CD4-positive, alpha-beta T cell (primary cell): ENCODE results near the gene BDKRB2. TPM values are rescaled to one million over a fixed set of nuclear protein-coding genes. Genes with fewer than 3 reads are reported as not detected.

Experiments used
- ATAC-seq: fragments of 200-7000 bp; cut with Tn5 transposase; one replicate; pipeline ENCODE4 v1.10.0; 2022; ENCODE audit warnings: mild to moderate bottlenecking; ENCODE audit not compliant: poor library complexity
- CTCF ChIA-PET: fragments of 350-600 bp; sonication (Branson Sonifier 250); formaldehyde crosslinking; loops from one replicate; lab custom pipeline; 2021; ENCODE audit warnings: antibody characterized with exemption, inconsistent platforms; lab: Charles Lee
- POLR2A ChIA-PET: fragments of 350-600 bp; sonication (Branson Sonifier 250); formaldehyde crosslinking; loops from one replicate; lab custom pipeline; 2021; ENCODE audit warnings: antibody characterized with exemption, inconsistent platforms; lab: Charles Lee
- DNase-seq, 14 experiments: peaks; one replicate each; pipeline ENCODE4 v3.0.0-alpha.2; 2013 to 2020; ENCODE audit warnings: mixed read lengths in 2 of 14
- H3K27ac ChIP-seq, 2 donors: one replicate each; pipeline versions ENCODE4 v1.5.1 to v1.7.0; 2013; ENCODE audit warnings: low read length in 2 of 2, low read depth in 1 of 2, mild to moderate bottlenecking in 1 of 2
- H3K27me3 ChIP-seq, 2 experiments: 1 replicate in 1 of 2; 2 replicates in 1 of 2; pipeline versions ENCODE4 v1.6.1 to v1.7.0; 2013; ENCODE audit warnings: low read length in 2 of 2, control low read depth in 1 of 2, mild to moderate bottlenecking in 1 of 2, moderate library complexity in 1 of 2; ENCODE audit not compliant: insufficient read depth in 2 of 2, control insufficient read depth in 1 of 2
- H3K36me3 ChIP-seq: one replicate; pipeline ENCODE4 v1.6.1; 2013; ENCODE audit warnings: low read length, control low read depth; ENCODE audit not compliant: insufficient read depth
- H3K4me1 ChIP-seq: one replicate; pipeline ENCODE4 v1.6.1; 2013; ENCODE audit warnings: low read length, control low read depth; ENCODE audit not compliant: insufficient read depth
- H3K4me3 ChIP-seq: one replicate; pipeline ENCODE4 v1.5.1; 2013; ENCODE audit warnings: mild to moderate bottlenecking, low read length, moderate library complexity
- H3K9me3 ChIP-seq, 2 experiments: 1 replicate in 1 of 2; 2 replicates in 1 of 2; pipeline versions ENCODE4 v1.6.1 to v1.7.0; 2013; ENCODE audit warnings: low read length in 2 of 2, mild to moderate bottlenecking in 2 of 2, control low read depth in 1 of 2, moderate library complexity in 1 of 2; ENCODE audit not compliant: control insufficient read depth in 1 of 2, insufficient read depth in 1 of 2
- H3K27ac Mint-ChIP-seq: one replicate; pipeline ENCODE4 v1.8.0; 2020; ENCODE audit warnings: mixed read lengths
- H3K27me3 Mint-ChIP-seq: one replicate; pipeline ENCODE4 v1.8.0; 2021; ENCODE audit warnings: mixed read lengths
- H3K36me3 Mint-ChIP-seq: one replicate; pipeline ENCODE4 v1.8.0; 2021; ENCODE audit warnings: low read depth, mixed read lengths
- H3K4me1 Mint-ChIP-seq: one replicate; pipeline ENCODE4 v1.8.0; 2021; ENCODE audit warnings: low read depth, mixed read lengths
- H3K4me3 Mint-ChIP-seq: one replicate; pipeline ENCODE4 v1.8.0; 2020; ENCODE audit warnings: mild to moderate bottlenecking, mixed read lengths
- H3K9me3 Mint-ChIP-seq: one replicate; pipeline ENCODE4 v1.8.0; 2020; ENCODE audit warnings: mixed read lengths
- CTCF ChIP-seq: fragments of 200-600 bp; IDR thresholded peaks from one replicate; pipeline ENCODE4 v1.8.0; 2022; ENCODE audit warnings: antibody characterized with exemption, mild to moderate bottlenecking
- intact Hi-C, 2 experiments: fragments of 100-400 bp; cut with DNase I in 1 of 2; cut with micrococcal nuclease in 1 of 2; formaldehyde crosslinking; loops; one replicate each; pipeline versions ENCODE4 v1.15.1 to v1.9.0; 2023 to 2025; cut with DNase I, micrococcal nuclease
- total RNA-seq, 174 experiments: library from RNA in 2 of 174; stranded (reverse) in 2 of 174; gene quantifications; one replicate each; pipeline ENCODE4 v1.2.3 and lab custom pipeline; 2021 to 2026

Gene BDKRB2
- total RNA-seq, 2 experiments from 2014 or later, result not detected

DNA sequence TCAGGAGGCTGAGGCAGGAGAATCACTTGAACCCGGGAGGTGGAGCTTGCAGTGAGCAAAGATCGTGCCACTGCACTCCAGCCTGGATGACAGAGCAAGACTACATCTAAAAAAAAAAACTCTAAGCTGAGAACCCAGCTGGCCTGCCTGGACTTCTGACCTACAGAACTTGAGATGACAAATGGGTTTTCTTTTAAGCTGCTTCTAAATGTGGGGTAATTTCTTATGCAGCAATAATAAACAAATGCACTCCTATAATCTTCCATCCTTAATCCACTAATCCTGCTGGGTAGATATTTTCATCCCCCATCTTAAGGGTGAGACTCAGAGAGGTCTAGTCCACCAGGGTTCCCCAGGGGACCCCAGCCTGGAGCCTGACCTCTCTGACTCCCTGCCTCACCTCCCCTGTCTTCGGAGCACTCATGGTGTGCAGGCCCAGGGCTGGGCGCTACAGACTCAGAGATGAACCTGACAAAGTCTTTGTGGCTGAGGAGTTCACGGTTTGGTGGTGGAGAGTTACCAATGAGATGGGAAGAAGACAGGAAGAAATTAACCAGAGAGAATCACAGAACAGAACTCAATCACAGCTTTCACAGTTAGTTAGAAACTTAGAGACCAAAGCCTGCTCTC, 39.7 kb upstream of the BDKRB2 start:
- CTCF ChIA-PET, result no interaction called here
- no peak for DNase-seq

DNA sequence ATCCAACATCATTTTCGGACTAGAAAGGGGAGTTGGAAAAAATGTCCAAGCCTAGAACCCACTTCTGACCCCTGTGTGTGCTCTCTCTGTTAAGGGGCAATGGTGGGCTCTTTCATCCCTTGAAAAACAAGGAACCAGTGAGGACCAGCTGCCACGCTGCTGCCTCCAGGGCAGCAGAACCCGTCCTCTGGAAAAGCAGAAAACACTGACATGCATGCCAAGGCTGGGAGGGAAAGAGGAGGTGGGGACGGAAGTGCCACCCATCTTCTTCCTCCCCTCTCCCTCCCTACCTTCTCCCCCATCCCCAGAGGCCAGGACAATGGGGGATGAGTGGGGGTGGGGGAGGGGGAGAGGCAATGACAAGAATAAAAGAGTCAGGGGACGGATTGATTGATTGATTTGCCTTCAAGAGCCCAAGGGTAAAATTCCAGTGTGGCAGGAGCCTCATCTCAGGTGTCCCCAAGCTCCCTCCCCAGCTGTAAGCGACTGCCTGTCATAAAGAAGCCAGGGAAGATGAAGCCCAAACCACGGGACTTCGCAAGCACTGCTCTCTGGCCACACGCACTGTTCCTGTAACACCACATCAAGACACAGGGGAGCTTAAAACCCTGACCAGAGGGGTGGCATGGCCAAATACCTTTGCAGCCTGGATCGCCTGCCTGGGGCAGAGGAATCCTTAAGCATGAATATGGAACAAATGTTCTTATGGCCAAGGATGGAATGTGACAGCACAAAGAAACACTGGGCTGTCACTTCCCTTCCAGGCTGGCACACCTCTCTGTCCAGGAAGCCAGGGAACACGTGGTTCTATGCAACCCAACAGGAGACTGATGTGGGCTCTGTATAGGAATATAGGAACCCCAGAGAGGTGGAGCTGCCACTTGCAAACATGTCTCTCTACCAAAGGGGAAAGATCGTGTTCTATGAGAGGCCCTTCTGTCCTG, 38.9 kb upstream of the BDKRB2 start:
- H3K27me3 Mint-ChIP-seq, result peaks cover 4% of the 10 kb centered on the region
- no peak overlapping the region for H3K4me3 Mint-ChIP-seq
- H3K9me3 Mint-ChIP-seq, result no peaks in the 10 kb centered on the region
- H3K36me3 Mint-ChIP-seq, result no peaks in the 10 kb centered on the region
- Histone ChIP-seq H3K4me3 (no peak overlapping the region), H3K36me3 (no peaks in the 10 kb centered on the region), H3K27me3 (no peaks in the 10 kb centered on the region), H3K27ac (no peak overlapping the region), H3K4me1 (no peaks in the 10 kb centered on the region), H3K9me3 (no peaks in the 10 kb centered on the region)
- no peak for DNase-seq
- TF ChIP-seq CTCF, result no peak
- no peaks in the 10 kb centered on the region for H3K4me1 Mint-ChIP-seq
- no peak overlapping the region for H3K27ac Mint-ChIP-seq
- intact Hi-C loops, result no loop called here
- no peak for ATAC-seq
- CTCF ChIA-PET, result no interaction called here
- POLR2A ChIA-PET, result no interaction called here

More for the DNA sequence above, 39.7 kb upstream of the BDKRB2 start:
- H3K27ac ChIP-seq, result no peak overlapping the region
- no peaks in the 10 kb centered on the region for H3K36me3 ChIP-seq
- no peaks in the 10 kb centered on the region for H3K9me3 ChIP-seq
- POLR2A ChIA-PET, result no interaction called here
- Mint-ChIP-seq H3K9me3 (no peaks in the 10 kb centered on the region), H3K36me3 (no peaks in the 10 kb centered on the region), H3K4me3 (no peak overlapping the region), H3K27ac (no peak overlapping the region), H3K4me1 (no peaks in the 10 kb centered on the region), H3K27me3 (peaks cover 4% of the 10 kb centered on the region)
- no peak overlapping the region for H3K4me3 ChIP-seq
- no peak for ATAC-seq
- no peaks in the 10 kb centered on the region for H3K4me1 ChIP-seq
- H3K27me3 ChIP-seq, result no peaks in the 10 kb centered on the region
- intact Hi-C loops, result no loop called here
- no peak for TF ChIP-seq CTCF

GRCh38 chr14:96166461-96167223, 38.0 kb upstream of the BDKRB2 start:
- H3K36me3 Mint-ChIP-seq, result no peaks in the 10 kb centered on the region
- Histone ChIP-seq H3K9me3 (no peaks in the 10 kb centered on the region), H3K4me3 (no peak overlapping the region), H3K4me1 (no peaks in the 10 kb centered on the region), H3K27me3 (no peaks in the 10 kb centered on the region), H3K27ac (no peak overlapping the region), H3K36me3 (no peaks in the 10 kb centered on the region)
- H3K27me3 Mint-ChIP-seq, result peaks cover 4% of the 10 kb centered on the region
- H3K9me3 Mint-ChIP-seq, result no peaks in the 10 kb centered on the region
- no peak for DNase-seq
- no peaks in the 10 kb centered on the region for H3K4me1 Mint-ChIP-seq
- no peak for ATAC-seq
- no peak overlapping the region for H3K4me3 Mint-ChIP-seq
- POLR2A ChIA-PET, result no interaction called here
- TF ChIP-seq CTCF, result no peak
- H3K27ac Mint-ChIP-seq, result no peak overlapping the region
- CTCF ChIA-PET, result no interaction called here
- intact Hi-C loops, result no loop called here
